ENCODE data around the gene CBX1.

DNA sequence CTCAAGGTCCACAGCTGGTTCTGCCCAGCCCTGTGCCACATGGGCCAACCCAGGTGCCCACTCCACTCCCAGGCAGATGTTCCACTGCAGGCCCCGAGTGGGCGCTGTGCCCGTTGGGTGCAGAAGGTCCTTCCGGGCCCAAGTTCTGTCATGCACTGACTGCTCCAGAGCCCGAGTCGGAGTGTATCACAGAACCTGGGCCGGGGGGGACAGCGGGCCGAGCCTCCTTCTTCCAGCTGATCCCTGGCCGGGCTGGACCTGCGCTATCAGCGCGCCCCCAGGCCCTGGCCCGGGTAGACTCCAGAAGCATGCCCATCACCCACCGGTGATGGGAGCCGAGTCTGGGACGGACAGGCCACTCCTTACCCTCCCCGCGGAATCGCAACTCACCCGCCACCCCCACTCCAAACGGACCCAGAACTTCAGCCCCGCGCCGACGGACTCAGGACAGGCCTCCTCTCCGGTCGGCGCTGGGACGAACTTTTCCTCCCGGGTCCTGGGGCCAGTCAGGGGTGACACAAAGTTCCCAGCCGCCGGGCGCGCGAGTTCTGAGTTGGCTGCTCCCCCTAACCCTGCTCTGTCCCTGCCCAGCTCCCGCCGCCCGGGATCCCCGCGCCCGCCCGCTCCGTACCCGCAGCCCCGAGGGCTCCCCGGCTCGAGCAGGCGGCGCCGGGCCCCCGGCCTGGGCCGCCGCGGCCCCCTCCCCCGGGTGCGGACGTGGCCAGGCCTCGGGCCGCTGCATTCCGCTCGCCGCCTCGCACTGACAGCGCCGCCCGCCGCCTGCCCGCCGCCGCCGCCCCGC lies 64.0 kb downstream of the CBX1 start, which contains the start of gene COPZ2:
- TF ChIP-seq, protein P1, sequence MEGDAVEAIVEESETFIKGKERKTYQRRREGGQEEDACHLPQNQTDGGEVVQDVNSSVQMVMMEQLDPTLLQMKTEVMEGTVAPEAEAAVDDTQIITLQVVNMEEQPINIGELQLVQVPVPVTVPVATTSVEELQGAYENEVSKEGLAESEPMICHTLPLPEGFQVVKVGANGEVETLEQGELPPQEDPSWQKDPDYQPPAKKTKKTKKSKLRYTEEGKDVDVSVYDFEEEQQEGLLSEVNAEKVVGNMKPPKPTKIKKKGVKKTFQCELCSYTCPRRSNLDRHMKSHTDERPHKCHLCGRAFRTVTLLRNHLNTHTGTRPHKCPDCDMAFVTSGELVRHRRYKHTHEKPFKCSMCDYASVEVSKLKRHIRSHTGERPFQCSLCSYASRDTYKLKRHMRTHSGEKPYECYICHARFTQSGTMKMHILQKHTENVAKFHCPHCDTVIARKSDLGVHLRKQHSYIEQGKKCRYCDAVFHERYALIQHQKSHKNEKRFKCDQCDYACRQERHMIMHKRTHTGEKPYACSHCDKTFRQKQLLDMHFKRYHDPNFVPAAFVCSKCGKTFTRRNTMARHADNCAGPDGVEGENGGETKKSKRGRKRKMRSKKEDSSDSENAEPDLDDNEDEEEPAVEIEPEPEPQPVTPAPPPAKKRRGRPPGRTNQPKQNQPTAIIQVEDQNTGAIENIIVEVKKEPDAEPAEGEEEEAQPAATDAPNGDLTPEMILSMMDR (IDR thresholded peaks at IDR 0.05): peak in 6 of 7 experiments; percentile 25 to 51 (median 44)
- TF ChIP-seq POLR2A (IDR thresholded peaks at IDR 0.05): peak in 2 of 3 donors; percentile 33 to 34

All from body of pancreas (tissue), 4 donors.